ENCODE measurements around the gene NOX4. TPM values are rescaled to one million over a fixed set of nuclear protein-coding genes. Genes with fewer than 3 reads are reported as not detected.
"Not testable (repeated sequence)": the region's sequence is repeated elsewhere in the genome, so short reads cannot be mapped to it uniquely, and the experiment has no call there.

The NOX4 gene
- total and polyA plus RNA-seq, 7 donors = 0.46 to 4.2 (median 1.8) TPM

DNA sequence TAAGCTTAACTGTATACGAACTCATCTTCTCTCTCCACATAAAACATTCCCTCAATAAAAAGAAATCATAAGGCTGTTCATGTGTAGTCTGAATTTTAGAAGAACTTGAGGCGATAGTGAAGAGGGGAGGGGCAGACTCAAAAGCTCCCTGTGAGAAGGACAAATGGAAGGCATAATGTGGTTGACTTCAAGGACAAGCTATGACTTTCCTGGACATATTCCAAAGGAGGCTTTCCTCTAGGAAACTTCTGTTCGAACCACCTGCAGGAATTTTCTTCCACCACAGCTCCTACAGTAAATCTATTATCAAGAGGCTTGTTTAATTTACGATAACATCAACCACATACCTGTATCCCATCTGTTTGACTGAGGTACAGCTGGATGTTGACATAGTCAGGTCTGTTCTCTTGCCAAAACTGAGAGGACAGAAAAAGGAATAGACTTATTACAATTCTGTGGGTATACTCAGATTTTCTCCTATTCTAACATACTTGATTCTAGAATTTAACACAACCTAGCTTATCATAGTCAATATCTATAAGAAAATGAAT, 154.0 kb downstream of the NOX4 start:
- intact Hi-C loops (cut with DNase I); H3K27me3 ChIP-seq (ENCODE audit: insufficient read depth in 3 of 3, low read length in 2 of 3); H3K4me1 ChIP-seq; DNase-seq; H3K9me3 ChIP-seq; H3K27ac ChIP-seq; H3K4me3 ChIP-seq; H3K36me3 ChIP-seq (ENCODE audit: insufficient read depth in 1 of 2, low read depth in 1 of 2); ATAC-seq: not testable (repeated sequence)
- 73 to 77% (median 74%) methylated on average over 4 of the region's 4 CpGs for WGBS, 3 donors

DNA sequence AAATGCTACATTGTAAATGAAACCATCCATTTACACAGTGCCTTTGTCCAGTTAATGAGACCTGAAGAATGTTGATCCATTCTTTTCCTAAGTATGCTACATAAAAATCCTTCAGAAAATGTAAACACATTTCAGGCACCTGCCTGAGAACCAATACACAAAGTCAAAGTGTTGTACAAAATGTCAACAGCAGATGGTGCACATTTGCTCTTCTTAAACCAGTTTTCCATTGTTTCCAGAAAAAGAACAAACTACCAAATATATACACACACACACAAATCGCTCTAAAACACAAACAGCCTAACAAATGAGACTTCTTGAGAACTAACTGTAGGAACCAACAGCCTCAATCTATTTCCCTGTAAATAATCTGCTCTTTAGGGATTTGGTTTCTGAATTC, 157.5 kb downstream of the NOX4 start:
- H3K9me3 ChIP-seq; H3K27ac ChIP-seq; H3K36me3 ChIP-seq (ENCODE audit: insufficient read depth in 1 of 2, low read depth in 1 of 2); H3K4me3 ChIP-seq; DNase-seq; H3K27me3 ChIP-seq (ENCODE audit: insufficient read depth in 3 of 3, low read length in 2 of 3); intact Hi-C loops (cut with DNase I); ATAC-seq; H3K4me1 ChIP-seq: not testable (repeated sequence)
- WGBS, 3 donors = 33 to 53% (median 37%) methylated on average over 1 of the region's 1 CpG

DNA sequence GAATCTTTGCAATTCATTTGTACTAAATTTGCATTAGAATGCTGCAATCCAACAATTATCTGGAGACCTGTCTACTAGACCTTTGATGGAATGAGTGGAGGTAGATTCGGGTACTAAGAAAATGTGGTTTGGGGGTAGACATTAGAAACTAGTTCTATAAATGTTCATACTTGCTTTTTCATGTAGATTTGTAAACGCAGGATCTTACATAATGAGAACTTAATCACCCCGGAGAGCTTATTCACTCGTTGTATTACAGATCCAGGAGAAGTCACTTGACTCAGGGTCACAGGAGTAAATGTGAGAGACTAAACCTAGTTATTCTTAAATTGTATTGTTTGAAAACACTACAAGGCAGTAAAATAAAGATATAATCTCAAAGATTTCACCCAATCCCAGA, 159.2 kb downstream of the NOX4 start:
- intact Hi-C loops (cut with DNase I); ATAC-seq; H3K36me3 ChIP-seq (ENCODE audit: insufficient read depth in 1 of 2, low read depth in 1 of 2); H3K9me3 ChIP-seq; DNase-seq; H3K27ac ChIP-seq; H3K4me3 ChIP-seq; H3K4me1 ChIP-seq; H3K27me3 ChIP-seq (ENCODE audit: insufficient read depth in 3 of 3, low read length in 2 of 3): not testable (repeated sequence)
- 54 to 62% (median 56%) methylated on average over 4 of the region's 4 CpGs for WGBS, 3 donors

DNA sequence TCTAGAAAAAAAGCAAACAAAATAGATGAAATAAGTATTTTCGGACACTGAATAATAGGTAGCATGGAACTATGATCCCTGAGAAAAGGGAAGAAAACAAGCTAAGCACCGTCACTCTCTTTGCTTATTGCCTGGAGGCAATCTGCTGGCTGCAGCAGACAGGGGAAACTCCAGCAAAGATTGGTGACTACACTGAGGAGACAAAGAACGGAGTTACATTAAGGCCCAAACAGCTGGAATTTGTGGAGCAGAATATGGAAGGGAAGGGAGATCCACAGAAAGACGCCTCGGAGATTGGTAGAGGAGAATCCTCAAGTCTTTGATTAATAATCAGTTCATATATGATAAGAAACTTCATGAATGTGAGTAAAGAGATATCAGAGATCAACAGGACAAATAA, 163.3 kb downstream of the NOX4 start:
- no peaks in the 10 kb centered on the region for H3K36me3 ChIP-seq (ENCODE audit: insufficient read depth in 1 of 2, low read depth in 1 of 2)
- no peaks in the 10 kb centered on the region for H3K27me3 ChIP-seq (ENCODE audit: insufficient read depth in 3 of 3, low read length in 2 of 3)
- DNase-seq (no peak), ATAC-seq (no peak)
- H3K4me1 ChIP-seq = no peaks in the 10 kb centered on the region
- 84 to 87% (median 85%) methylated on average over 5 of the region's 5 CpGs for WGBS, 3 donors
- H3K9me3 ChIP-seq = no peaks in the 10 kb centered on the region
- no peak overlapping the region for H3K4me3 ChIP-seq
- intact Hi-C loops (cut with DNase I) = no loop called here
- TF ChIP-seq, protein P1, sequence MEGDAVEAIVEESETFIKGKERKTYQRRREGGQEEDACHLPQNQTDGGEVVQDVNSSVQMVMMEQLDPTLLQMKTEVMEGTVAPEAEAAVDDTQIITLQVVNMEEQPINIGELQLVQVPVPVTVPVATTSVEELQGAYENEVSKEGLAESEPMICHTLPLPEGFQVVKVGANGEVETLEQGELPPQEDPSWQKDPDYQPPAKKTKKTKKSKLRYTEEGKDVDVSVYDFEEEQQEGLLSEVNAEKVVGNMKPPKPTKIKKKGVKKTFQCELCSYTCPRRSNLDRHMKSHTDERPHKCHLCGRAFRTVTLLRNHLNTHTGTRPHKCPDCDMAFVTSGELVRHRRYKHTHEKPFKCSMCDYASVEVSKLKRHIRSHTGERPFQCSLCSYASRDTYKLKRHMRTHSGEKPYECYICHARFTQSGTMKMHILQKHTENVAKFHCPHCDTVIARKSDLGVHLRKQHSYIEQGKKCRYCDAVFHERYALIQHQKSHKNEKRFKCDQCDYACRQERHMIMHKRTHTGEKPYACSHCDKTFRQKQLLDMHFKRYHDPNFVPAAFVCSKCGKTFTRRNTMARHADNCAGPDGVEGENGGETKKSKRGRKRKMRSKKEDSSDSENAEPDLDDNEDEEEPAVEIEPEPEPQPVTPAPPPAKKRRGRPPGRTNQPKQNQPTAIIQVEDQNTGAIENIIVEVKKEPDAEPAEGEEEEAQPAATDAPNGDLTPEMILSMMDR (IDR thresholded peaks at IDR 0.05) = no peak
- H3K27ac ChIP-seq = no peak overlapping the region

DNA sequence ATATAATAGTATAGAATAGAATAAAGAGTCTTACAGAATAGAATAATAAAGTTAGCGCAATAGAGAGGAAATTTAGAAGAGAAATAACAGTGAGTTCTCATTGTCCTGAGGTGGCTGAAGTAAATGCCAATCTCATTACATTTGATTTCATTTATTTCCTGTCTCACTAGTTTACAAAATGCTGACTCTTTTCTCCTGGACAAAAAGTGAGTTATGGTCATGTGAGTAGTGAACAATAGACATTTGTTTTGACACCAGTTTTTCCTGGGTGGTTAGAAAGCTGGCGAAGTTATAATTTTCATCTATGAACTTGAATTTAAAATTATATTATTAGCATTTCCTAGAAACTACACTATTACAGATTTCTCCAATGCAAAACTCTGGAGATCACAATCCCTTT, 169.8 kb downstream of the NOX4 start:
- Histone ChIP-seq H3K36me3 (ENCODE audit: insufficient read depth in 1 of 2, low read depth in 1 of 2) (no peaks in the 10 kb centered on the region), H3K4me3 (no peak overlapping the region), H3K27ac (no peak overlapping the region), H3K27me3 (ENCODE audit: insufficient read depth in 3 of 3, low read length in 2 of 3) (no peaks in the 10 kb centered on the region), H3K9me3 (no peaks in the 10 kb centered on the region), H3K4me1 (no peaks in the 10 kb centered on the region)
- TF ChIP-seq, protein P1 (IDR thresholded peaks at IDR 0.05) = no peak
- WGBS, 3 donors = 83 to 95% (median 92%) methylated on average over 2 of the region's 2 CpGs
- intact Hi-C loops (cut with DNase I) = no loop called here
- no peak for ATAC-seq
- DNase-seq = no peak

DNA sequence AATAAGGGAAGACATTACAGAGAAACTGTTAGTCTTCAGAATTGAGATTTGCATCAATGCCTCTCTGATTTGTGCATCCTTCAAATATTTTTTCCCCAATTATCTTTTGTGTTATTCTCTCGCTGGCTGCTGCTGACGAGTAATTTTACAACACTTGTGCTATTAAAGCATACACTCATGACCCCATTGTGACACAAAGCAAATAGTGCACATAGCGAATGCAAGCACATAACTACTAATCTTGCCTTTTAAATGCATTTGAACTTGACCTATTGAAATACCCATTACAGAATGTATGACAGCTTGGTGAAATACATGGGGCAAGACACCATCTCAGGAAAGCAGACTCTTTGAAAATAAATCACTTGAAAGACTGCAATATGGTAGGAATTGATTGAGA, 180.6 kb downstream of the NOX4 start:
- H3K36me3 ChIP-seq (ENCODE audit: insufficient read depth in 1 of 2, low read depth in 1 of 2); H3K4me3 ChIP-seq; ATAC-seq; H3K4me1 ChIP-seq; H3K9me3 ChIP-seq; H3K27me3 ChIP-seq (ENCODE audit: insufficient read depth in 3 of 3, low read length in 2 of 3); H3K27ac ChIP-seq; DNase-seq; intact Hi-C loops (cut with DNase I): not testable (repeated sequence)
- 59 to 73% (median 73%) methylated on average over 3 of the region's 3 CpGs for WGBS, 3 donors

DNA sequence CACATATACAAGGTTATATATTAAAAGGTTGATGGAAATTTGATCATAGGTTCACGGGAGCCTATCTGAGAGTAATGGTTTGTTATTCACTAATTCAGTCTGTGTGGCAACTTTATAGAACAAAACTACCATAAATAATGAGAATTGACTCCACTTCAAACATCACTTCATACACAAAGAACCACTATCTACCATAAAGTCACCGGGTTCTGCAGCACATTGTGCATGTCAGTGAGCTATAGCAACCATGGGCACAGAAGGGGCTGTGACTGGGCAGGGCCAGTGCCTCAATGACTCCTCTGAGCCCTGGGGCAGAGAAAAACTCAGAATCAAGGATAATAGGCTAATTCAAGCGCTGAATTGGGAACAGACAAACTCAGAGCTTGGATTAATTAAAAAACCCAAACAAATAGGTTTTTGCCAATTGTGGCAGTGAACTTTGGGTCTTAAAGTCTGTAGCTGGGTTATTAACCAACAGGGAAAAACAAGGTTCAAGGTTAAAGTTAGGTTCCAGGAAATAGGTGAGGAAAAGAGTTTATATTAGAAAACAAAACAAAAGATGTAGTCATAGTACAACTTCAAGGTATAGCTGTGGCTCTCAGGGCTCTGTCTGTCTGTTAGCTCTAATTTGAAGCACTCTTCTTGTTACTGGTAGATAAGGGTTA, 181.7 kb downstream of the NOX4 start:
- H3K4me1 ChIP-seq; H3K36me3 ChIP-seq (ENCODE audit: insufficient read depth in 1 of 2, low read depth in 1 of 2); H3K27ac ChIP-seq; H3K27me3 ChIP-seq (ENCODE audit: insufficient read depth in 3 of 3, low read length in 2 of 3); ATAC-seq; H3K9me3 ChIP-seq; intact Hi-C loops (cut with DNase I); DNase-seq; H3K4me3 ChIP-seq: not testable (repeated sequence)
- 72 to 83% (median 82%) methylated on average over 3 of the region's 3 CpGs for whole genome bisulfite sequencing, 3 donors

DNA sequence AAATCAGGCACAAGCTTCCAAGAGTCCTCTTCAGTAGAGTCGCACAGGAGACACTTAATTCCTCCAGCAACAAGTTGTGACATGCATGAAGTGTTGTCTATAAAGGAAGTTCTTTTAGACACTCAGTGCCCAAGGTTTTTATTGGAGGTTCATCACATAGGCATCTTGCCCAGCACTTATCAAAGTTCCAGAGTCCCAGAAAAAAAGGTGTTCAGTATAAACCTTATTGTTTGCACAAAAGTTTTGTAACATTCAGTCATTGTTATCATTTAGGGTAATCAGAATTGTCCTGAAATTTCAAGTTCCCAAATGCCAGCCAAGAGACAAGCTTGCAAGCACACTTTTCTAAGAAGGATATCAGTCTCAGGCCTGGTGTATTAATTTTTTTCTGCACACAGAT, 182.9 kb downstream of the NOX4 start:
- H3K27me3 ChIP-seq (ENCODE audit: insufficient read depth in 3 of 3, low read length in 2 of 3); H3K9me3 ChIP-seq; DNase-seq; H3K4me3 ChIP-seq; H3K4me1 ChIP-seq; ATAC-seq; H3K36me3 ChIP-seq (ENCODE audit: insufficient read depth in 1 of 2, low read depth in 1 of 2); H3K27ac ChIP-seq; intact Hi-C loops (cut with DNase I): not testable (repeated sequence)
- 82 to 90% (median 84%) methylated on average over 1 of the region's 1 CpG for WGBS, 3 donors

DNA sequence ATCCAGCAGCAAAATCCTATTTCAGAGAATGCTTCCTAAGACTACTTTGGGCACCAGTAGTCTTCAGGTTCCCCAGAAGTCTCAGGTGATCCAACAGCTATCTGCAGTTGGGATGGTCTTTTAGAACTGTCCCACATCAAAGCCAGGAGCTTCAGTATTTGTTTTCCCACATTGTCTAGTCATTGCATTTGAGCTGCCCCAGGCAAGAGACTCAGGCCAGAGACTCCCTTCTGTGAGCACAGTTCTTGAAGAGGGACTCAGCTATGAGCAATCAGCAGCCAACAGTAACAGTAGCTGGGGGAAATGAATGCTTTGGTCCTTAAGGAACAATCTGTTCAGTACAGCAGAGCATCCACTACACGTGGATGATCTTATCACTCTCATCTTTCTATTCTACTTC, 188.1 kb downstream of the NOX4 start:
- H3K27me3 ChIP-seq (ENCODE audit: insufficient read depth in 3 of 3, low read length in 2 of 3); ATAC-seq; H3K27ac ChIP-seq; H3K4me3 ChIP-seq; H3K36me3 ChIP-seq (ENCODE audit: insufficient read depth in 1 of 2, low read depth in 1 of 2); H3K9me3 ChIP-seq; H3K4me1 ChIP-seq; intact Hi-C loops (cut with DNase I); DNase-seq: not testable (repeated sequence)
- WGBS, 3 donors = 48 to 61% (median 58%) methylated on average over 1 of the region's 1 CpG

DNA sequence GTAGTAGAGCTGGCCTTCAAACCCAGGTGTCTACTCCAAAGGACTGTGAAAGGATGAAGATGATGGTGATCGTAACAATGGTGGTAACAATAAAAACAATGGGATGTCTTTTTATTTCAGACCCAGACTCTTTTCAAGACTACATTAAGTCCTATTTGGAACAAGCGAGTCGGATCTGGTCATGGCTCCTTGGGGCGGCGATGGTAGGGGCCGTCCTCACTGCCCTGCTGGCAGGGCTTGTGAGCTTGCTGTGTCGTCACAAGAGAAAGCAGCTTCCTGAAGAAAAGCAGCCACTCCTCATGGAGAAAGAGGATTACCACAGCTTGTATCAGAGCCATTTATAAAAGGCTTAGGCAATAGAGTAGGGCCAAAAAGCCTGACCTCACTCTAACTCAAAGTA, 196.2 kb downstream of the NOX4 start:
- intact Hi-C loops (cut with DNase I); H3K4me3 ChIP-seq; H3K9me3 ChIP-seq; ATAC-seq; H3K27me3 ChIP-seq (ENCODE audit: insufficient read depth in 3 of 3, low read length in 2 of 3); H3K27ac ChIP-seq; H3K4me1 ChIP-seq; H3K36me3 ChIP-seq (ENCODE audit: insufficient read depth in 1 of 2, low read depth in 1 of 2): not testable (repeated sequence)
- 78 to 86% (median 84%) methylated on average over 7 of the region's 7 CpGs for WGBS, 3 donors
- peak in 1 of 2 donors; percentile 33 for DNase-seq
